MM.1S (cell line): ENCODE measurements around the gene PKHD1.

Experiments
- DNase-seq: peaks from one replicate; pipeline ENCODE4 v3.0.0-alpha.2; 2015
- H2AFZ ChIP-seq: fragments of 300-600 bp; sonication (generic); 2 replicates; pipeline ENCODE4 v1.6.0; 2016; ENCODE audit warnings: antibody characterized with exemption, low read length
- H3F3A ChIP-seq: fragments of 300-600 bp; sonication (generic); 2 replicates; pipeline ENCODE4 v1.6.1; 2016; ENCODE audit warnings: mild to moderate bottlenecking, antibody characterized with exemption, low read length, moderate library complexity, mixed read lengths; ENCODE audit not compliant: insufficient read depth
- H3K27ac ChIP-seq: fragments of 300-600 bp; sonication (generic); 2 replicates; pipeline ENCODE4 v1.5.1; 2016; ENCODE audit warnings: mild to moderate bottlenecking, low read length
- H3K27me3 ChIP-seq: fragments of 300-600 bp; sonication (generic); replicated peaks from 2 replicates; pipeline ENCODE4 v1.6.0; 2016; ENCODE audit warnings: low read length; ENCODE audit not compliant: insufficient read depth
- H3K36me3 ChIP-seq: fragments of 300-600 bp; sonication (generic); replicated peaks from 2 replicates; pipeline ENCODE4 v1.6.1; 2016; ENCODE audit warnings: mild to moderate bottlenecking, low read length, mixed read lengths; ENCODE audit not compliant: insufficient read depth
- H3K4me1 ChIP-seq: fragments of 300-600 bp; sonication (generic); 2 replicates; pipeline ENCODE4 v1.6.1; 2016; ENCODE audit warnings: low read length, mixed read lengths
- H3K4me2 ChIP-seq: fragments of 300-600 bp; sonication (generic); 2 replicates; pipeline ENCODE4 v1.6.0; 2016; ENCODE audit warnings: low read depth, low read length
- H3K4me3 ChIP-seq: fragments of 300-600 bp; sonication (generic); 2 replicates; pipeline ENCODE4 v1.5.1; 2016; ENCODE audit warnings: low read length, mixed read lengths
- H3K79me2 ChIP-seq: fragments of 300-600 bp; sonication (generic); 2 replicates; pipeline ENCODE4 v1.6.1; 2016; ENCODE audit warnings: mixed run types, low read length, mixed read lengths
- H3K9ac ChIP-seq: fragments of 300-600 bp; sonication (generic); 2 replicates; pipeline ENCODE4 v1.6.1; 2016; ENCODE audit warnings: low read length, mixed read lengths
- H3K9me2 ChIP-seq: fragments of 300-600 bp; sonication (generic); replicated peaks from 2 replicates; pipeline ENCODE4 v1.6.1; 2016; ENCODE audit warnings: mild to moderate bottlenecking, low read length, mixed read lengths; ENCODE audit not compliant: insufficient read depth
- H3K9me3 ChIP-seq: fragments of 300-600 bp; sonication (generic); replicated peaks from 2 replicates; pipeline ENCODE4 v1.6.1; 2016; ENCODE audit warnings: mild to moderate bottlenecking, low read length, mixed read lengths; ENCODE audit not compliant: insufficient read depth
- H4K20me1 ChIP-seq: fragments of 300-600 bp; sonication (generic); 2 replicates; pipeline ENCODE4 v1.6.1; 2016; ENCODE audit warnings: mild to moderate bottlenecking, low read length, moderate library complexity, mixed read lengths; ENCODE audit not compliant: insufficient read depth
- EZH2 ChIP-seq: fragments of 300-600 bp; sonication (generic); optimal IDR thresholded peaks from 2 replicates; pipeline ENCODE3; 2017; ENCODE audit warnings: low read depth, mild to moderate bottlenecking, antibody characterized with exemption, low read length, mixed read lengths
- EZH2phosphoT487 ChIP-seq: fragments of 300-600 bp; sonication (generic); IDR thresholded peaks from 2 replicates; pipeline ENCODE4 v1.6.1; 2018; ENCODE audit warnings: antibody characterized with exemption, low read length
- TF ChIP-seq, protein P1 (sequence below): fragments of 300-600 bp; sonication (generic); IDR thresholded peaks from 2 replicates; pipeline ENCODE4 v1.5.1; 2016; ENCODE audit warnings: antibody characterized with exemption, low read length, mixed read lengths

PKHD1 gene

DNA sequence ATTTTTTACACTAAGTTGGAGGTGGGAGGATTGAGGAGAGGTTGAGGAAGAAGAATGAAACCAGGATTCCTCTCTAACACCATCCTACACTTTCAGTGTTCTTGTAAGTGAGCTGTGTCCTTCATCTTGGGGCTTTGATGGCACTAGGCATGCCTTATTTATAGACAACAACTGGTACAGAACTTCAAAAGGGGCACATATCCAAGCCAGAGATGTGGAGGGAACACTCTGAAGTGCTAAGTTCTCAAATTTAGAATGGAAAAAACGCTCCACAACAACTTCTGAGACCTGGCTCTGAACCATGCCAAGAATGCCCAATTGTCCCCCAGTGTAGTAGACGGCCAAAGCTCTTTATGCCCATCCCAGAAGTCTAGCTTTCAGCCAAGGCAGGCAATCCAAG lies 16.2 kb upstream of the PKHD1 start:
- Histone ChIP-seq H3K9me3 (no peaks in the 10 kb centered on the region), H3K79me2 (no peaks in the 10 kb centered on the region), H3K4me1 (peaks cover 12% of the 10 kb centered on the region), H3K36me3 (no peaks in the 10 kb centered on the region), H4K20me1 (no peaks in the 10 kb centered on the region), H3K9me2 (no peaks in the 10 kb centered on the region), H3K4me3 (no peak overlapping the region), H3K27me3 (no peaks in the 10 kb centered on the region), H3K27ac (no peak overlapping the region), H2AFZ (no peak overlapping the region), H3K9ac (no peak overlapping the region), H3K4me2 (no peak overlapping the region), H3F3A (no peaks in the 10 kb centered on the region)
- TF ChIP-seq EZH2, result no peak
- DNase-seq, result no peak

DNA sequence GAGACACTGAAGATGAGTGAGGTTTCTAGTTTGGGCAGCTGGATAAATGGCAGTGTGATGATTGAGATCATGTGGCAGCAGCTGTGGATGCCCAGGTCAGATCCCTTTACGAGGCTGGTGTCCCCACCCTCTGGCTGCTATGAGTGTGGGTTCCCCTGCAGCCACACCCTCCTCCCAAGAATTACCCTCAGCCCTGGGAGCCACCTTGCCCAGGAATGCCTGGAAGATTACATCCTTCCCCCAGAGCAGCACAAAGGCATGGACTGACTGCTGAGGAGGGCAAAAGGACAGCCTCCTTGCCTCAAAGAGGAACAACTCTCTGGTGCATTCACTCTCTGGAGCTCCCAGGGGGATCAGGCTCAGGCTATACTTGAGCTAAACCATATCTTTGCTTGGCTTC lies 15.0 kb upstream of the PKHD1 start:
- Histone ChIP-seq H4K20me1 (no peaks in the 10 kb centered on the region), H2AFZ (no peak overlapping the region), H3K79me2 (no peaks in the 10 kb centered on the region), H3K9me3 (no peaks in the 10 kb centered on the region), H3K4me2 (no peak overlapping the region), H3F3A (no peaks in the 10 kb centered on the region), H3K27ac (no peak overlapping the region), H3K9ac (no peak overlapping the region), H3K9me2 (no peaks in the 10 kb centered on the region), H3K27me3 (no peaks in the 10 kb centered on the region), H3K36me3 (no peaks in the 10 kb centered on the region), H3K4me1 (peaks cover 10% of the 10 kb centered on the region), H3K4me3 (no peak overlapping the region)
- TF ChIP-seq EZH2phosphoT487, result no peak
- TF ChIP-seq, protein P1, sequence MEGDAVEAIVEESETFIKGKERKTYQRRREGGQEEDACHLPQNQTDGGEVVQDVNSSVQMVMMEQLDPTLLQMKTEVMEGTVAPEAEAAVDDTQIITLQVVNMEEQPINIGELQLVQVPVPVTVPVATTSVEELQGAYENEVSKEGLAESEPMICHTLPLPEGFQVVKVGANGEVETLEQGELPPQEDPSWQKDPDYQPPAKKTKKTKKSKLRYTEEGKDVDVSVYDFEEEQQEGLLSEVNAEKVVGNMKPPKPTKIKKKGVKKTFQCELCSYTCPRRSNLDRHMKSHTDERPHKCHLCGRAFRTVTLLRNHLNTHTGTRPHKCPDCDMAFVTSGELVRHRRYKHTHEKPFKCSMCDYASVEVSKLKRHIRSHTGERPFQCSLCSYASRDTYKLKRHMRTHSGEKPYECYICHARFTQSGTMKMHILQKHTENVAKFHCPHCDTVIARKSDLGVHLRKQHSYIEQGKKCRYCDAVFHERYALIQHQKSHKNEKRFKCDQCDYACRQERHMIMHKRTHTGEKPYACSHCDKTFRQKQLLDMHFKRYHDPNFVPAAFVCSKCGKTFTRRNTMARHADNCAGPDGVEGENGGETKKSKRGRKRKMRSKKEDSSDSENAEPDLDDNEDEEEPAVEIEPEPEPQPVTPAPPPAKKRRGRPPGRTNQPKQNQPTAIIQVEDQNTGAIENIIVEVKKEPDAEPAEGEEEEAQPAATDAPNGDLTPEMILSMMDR, result no peak
- TF ChIP-seq EZH2, result no peak
- no peak for DNase-seq

DNA sequence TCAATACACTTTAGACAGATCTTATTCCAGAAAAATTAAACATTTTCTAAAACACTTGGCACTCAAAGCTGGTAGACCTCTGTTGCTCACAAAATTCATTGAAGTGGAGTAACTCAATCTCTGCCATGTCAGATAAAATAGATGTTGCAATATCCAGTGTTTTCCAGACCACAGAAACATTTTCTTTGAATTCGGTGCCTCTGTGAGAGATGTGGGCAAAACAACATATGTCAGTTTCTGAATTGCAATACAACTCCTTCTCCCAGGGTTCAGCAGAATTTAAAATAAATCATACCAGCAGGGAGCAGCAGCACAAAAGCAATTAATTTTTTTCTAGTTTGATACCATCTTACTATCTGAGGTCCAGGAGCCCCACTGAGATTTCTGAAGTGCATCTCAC lies 11.3 kb upstream of the PKHD1 start:
- DNase-seq, result peak; percentile 39
- no peaks in the 10 kb centered on the region for H3K9me2 ChIP-seq
- H3K4me3 ChIP-seq, result no peak overlapping the region
- TF ChIP-seq EZH2phosphoT487 (no peak), EZH2 (no peak)
- TF ChIP-seq, protein P1, result peak; percentile 46
- H3K9ac ChIP-seq, result no peak overlapping the region
- H3K9me3 ChIP-seq, result no peaks in the 10 kb centered on the region
- no peaks in the 10 kb centered on the region for H3K4me1 ChIP-seq
- H3F3A ChIP-seq, result no peaks in the 10 kb centered on the region
- no peaks in the 10 kb centered on the region for H4K20me1 ChIP-seq
- no peaks in the 10 kb centered on the region for H3K27me3 ChIP-seq
- no peaks in the 10 kb centered on the region for H3K36me3 ChIP-seq
- H2AFZ ChIP-seq, result no peak overlapping the region
- H3K79me2 ChIP-seq, result no peaks in the 10 kb centered on the region
- H3K27ac ChIP-seq, result no peak overlapping the region
- no peak overlapping the region for H3K4me2 ChIP-seq

DNA sequence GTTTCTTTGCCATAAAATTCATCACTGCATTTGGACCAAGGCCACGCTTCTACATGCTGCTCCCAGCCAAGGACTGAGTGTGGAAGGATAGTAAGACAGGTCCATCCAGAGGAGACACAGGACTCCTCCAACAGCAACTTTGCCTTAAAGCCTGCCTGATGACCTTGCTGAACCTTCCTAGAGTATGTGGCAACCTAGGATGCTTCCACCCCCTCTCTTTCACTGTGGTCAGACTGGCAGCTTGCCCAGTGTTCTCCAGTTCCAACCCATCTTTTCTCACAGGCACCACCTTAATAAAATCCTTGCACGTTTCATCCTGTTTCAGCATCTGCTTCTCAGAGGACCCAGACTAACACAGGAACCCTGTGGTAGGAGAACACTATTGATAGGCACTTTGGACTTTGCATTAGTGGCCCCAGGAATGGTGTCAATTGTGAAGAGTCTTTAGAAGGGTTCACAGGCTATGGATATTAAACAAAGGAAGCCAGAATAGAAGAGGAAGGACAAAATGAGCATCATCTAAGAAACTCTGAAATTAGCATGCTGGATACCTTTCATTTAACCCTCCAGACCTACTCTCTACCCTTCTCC lies 2.4 kb upstream of the PKHD1 start:
- H3K79me2 ChIP-seq, result no peaks in the 10 kb centered on the region
- no peaks in the 10 kb centered on the region for H4K20me1 ChIP-seq
- no peaks in the 10 kb centered on the region for H3K9me2 ChIP-seq
- no peak overlapping the region for H3K4me2 ChIP-seq
- no peak overlapping the region for H3K27ac ChIP-seq
- H3K9ac ChIP-seq, result no peak overlapping the region
- H3F3A ChIP-seq, result no peaks in the 10 kb centered on the region
- no peak overlapping the region for H3K4me3 ChIP-seq
- H3K4me1 ChIP-seq, result no peaks in the 10 kb centered on the region
- no peaks in the 10 kb centered on the region for H3K27me3 ChIP-seq
- TF ChIP-seq EZH2, result no peak
- no peak for TF ChIP-seq EZH2phosphoT487
- TF ChIP-seq, protein P1, result no peak
- no peaks in the 10 kb centered on the region for H3K9me3 ChIP-seq
- H2AFZ ChIP-seq, result no peak overlapping the region
- H3K36me3 ChIP-seq, result no peaks in the 10 kb centered on the region
- DNase-seq, result no peak
